ENCODE measurements around the gene MDM1. TPM values are rescaled to one million over a fixed set of nuclear protein-coding genes. Genes with fewer than 3 reads are reported as not detected.

MDM1 gene, protein sequence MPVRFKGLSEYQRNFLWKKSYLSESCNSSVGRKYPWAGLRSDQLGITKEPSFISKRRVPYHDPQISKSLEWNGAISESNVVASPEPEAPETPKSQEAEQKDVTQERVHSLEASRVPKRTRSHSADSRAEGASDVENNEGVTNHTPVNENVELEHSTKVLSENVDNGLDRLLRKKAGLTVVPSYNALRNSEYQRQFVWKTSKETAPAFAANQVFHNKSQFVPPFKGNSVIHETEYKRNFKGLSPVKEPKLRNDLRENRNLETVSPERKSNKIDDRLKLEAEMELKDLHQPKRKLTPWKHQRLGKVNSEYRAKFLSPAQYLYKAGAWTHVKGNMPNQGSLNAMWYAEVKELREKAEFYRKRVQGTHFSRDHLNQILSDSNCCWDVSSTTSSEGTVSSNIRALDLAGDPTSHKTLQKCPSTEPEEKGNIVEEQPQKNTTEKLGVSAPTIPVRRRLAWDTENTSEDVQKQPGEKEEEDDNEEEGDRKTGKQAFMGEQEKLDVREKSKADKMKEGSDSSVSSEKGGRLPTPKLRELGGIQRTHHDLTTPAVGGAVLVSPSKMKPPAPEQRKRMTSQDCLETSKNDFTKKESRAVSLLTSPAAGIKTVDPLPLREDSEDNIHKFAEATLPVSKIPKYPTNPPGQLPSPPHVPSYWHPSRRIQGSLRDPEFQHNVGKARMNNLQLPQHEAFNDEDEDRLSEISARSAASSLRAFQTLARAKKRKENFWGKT
- total RNA-seq = 24.7 TPM

DNA sequence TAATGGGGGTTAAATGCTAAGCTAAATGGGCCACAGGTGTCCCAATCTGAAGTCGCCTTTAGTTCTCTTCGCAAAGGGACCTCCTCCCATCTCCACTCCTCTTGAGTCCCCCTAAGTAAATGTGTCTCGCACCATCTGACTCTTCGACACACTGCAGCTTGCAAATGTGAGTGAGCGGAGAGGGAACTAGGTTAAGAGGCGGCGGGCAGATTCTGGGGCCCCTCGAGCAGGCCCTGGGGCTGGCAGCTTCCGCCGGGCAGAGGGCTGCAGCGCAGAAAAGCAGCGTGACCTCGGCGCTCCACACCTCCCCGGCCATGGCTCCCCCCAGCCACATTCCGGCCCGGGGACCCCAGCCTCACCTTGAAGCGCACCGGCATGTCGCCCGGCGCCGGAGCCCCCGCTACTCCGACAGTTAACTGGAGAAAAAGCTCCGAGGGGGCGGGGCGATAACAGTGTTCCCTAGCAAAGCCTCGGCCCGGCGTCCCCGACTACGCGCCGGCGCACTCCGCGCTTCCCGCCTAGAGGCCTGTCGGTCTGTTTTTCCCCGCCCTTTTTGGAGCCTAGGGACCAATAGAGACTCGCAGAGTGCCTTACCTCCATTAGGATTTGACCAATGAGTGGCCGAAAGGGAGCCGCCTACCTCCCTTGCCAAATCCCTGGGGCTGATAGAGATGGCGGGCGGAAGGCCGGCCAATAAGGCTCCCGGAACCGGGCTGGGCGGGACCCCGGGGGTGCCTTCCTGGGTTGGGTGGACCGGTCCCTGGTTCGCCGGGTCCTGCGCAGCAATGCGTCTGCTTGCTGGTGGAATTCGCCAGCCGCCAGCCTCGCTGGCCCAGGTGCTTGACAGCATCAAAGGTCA, at the start of gene MDM1:
TSS of gene MDM1 (minus strand) at position 494 of the 859 bp plus-strand sequence. CDS start at position 377, 117 bp downstream.
- peak; percentile 97 for DNase-seq (ENCODE audit: low spot score)

DNA sequence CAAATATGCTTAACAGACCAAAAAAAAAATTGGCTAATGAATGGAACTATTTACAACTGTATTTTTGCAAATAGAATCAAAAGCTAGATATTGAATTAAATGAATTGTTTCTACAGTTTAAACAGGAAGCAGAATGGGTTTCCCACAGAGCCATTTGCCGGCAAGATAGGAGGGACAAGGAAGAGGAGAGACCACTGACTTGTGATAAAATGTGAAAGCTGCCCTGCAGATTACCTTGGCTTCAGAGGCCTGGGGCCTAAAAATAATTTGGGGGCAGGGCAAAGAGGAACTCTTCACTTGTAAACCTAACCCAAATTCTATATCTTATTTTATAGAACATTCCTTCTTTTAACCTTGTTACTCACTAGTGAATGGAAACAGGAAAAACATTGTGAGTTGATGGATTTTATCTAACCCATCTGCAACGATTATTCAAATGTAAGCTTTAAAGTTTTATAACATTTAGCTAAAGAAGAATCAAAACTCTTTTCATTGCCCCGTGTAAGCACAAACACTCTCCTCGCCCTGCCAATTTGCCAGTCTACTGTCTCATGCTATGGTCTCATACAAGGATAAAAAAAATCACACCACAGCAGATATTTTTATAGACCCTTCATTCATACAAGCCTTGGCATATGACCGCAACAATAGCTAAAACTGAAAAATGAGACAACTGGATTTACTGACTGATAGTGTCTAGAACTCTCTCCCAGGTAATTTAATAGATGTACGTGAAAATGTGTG, 49.5 kb upstream of the MDM1 start:
- DNase-seq (ENCODE audit: low spot score) = no peak

DNA sequence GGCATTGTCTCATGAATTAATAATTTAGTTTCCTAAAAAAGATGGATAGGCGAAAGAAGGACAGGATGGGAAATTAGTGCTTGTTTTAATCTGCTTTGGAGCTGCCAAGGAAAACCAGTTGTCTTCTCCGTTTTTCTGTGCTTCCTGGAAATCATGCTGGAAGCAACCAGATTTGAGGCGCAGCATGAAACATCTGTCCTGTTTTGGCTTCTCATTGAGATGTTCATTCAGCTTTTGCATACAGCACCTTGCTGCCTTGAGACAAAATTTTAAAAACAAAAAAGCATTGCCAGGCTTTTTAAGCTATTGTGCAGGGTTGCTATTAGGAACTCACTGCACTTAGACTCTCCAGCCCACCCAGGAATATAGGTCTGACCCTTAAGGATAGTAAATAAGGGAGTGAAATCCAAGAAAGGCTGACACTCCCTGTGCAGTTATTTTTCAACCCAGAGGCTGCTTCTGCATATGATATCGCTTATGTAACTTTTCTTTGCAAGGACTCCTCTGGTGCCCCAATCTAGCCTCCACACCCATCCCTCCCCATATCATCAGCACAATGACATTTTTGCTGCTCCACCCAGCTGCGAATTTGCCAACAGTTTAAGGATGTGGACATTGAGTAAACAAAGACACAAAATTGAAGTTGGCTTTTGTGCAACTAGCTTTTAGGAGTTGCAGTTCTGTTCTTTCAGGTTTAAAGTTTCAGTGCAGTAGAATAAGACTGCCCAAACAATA, 46.9 kb upstream of the MDM1 start:
- DNase-seq (ENCODE audit: low spot score) = peak; percentile 54

GRCh38 chr12:68377881-68378280, 45.7 kb upstream of the MDM1 start:
- no peak for DNase-seq (ENCODE audit: low spot score)

DNA sequence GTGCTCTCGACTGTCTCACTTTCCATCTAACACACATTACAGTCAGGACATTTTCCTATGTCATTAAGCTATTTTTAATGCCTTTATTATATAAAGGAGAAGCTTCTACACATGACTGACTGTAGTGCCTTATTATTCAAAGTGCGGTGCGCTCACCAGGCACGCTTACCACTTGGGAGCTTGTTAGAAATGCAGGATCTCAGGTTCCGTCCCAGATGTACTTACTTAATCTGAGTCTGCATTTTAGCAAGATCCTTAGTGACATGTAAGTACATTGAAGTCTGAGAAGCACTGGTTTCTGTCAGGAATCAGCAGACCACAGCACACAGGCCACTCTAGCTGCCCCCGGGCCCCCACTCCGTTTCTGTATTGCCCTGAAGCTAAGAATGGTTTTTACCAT, 44.7 kb upstream of the MDM1 start:
- DNase-seq (ENCODE audit: low spot score) = no peak

- no peak for DNase-seq (ENCODE audit: low spot score)
These were observed 43.9 kb upstream of the MDM1 start for GRCh38 chr12:68375756-68376695.

GRCh38 chr12:68374307-68374982, 42.3 kb upstream of the MDM1 start:
- no peak for DNase-seq (ENCODE audit: low spot score)

- DNase-seq (ENCODE audit: low spot score) = no peak
These were observed 38.5 kb upstream of the MDM1 start for GRCh38 chr12:68370667-68371066.

- no peak for DNase-seq (ENCODE audit: low spot score)
These were observed 37.9 kb upstream of the MDM1 start for GRCh38 chr12:68370006-68370590.

DNA sequence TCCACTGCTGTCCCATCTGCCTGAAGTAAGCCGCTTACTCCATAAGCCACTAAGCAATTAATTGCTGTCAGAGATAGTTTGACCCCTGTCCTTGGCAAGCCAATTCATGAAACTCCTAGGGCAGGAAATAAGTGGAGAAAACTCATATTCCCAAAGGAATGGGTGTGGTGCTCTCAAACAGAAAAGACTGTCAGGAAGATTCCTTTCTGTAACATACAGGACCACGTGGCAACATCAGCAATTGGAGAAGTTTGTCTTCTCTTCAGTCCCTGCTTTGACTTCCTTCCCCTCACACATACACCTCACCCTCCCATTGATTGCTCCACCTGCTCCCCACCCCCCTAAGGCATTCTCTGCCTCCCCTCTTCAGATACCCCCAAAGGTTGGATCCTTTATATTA, 36.2 kb upstream of the MDM1 start:
- no peak for DNase-seq (ENCODE audit: low spot score)

GRCh38 chr12:68367903-68368302, 35.7 kb upstream of the MDM1 start:
- no peak for DNase-seq (ENCODE audit: low spot score)

- DNase-seq (ENCODE audit: low spot score) = no peak
These were observed 35.0 kb upstream of the MDM1 start for GRCh38 chr12:68367116-68367515.

DNA sequence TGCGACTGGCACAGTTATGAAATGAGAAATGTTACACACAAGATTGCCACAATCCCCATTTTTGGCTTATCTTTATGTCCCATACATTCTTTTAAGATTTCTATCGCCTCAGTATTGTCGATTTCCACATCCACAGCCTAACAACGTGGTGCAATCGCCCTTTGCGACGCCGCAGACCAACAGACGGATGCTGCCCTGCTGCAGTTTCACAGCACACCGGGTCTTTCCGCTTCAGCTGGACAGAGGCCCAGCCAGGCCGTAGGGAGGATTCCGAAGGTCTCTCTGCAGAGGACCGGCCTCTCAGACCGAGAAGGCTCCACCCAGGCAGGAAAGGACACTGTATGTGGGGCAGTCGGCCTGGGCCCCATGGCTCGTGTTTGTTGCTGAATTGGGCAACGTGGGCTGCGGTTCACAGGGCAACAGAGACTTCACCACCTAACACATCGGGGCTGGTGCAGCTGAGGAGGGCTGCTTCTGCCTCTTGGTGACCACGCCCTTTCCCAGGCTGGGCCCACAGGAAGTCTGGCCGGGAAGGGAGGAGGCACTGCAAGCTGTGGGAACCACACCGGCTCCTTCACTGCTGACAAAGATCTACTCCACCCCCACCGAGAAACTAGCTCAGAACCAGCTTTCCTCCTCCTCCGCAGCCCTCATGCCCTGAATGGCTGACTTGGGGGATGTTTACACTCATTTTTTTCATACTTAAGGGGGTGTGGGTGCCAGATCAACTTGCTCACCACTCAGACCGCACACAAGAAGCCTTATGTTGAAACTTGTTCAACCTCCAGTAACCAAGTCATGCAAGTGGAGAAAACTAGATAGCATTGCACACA, 32.9 kb upstream of the MDM1 start:
- peak; percentile 94 for DNase-seq (ENCODE audit: low spot score)

- no peak for DNase-seq (ENCODE audit: low spot score)
These were observed 32.2 kb upstream of the MDM1 start for GRCh38 chr12:68364328-68364727.

DNA sequence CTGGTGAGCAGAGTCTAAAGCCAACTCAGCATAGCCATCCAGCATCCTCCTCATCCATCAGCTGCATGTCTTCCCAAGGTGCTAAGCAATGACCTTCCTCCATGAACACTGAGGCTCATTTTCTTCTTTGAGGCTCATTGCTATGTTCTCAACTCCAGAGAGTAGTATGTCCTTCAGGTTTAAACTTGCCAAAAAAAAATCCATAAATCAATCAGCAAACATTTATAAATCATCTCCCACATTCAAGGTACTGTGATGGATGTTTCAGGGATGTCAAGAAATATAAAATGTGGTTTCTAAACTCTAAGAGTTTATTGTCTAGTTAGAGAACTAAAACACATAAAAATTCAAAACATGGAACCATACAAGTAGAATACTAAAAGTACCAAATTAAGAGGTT, 29.8 kb upstream of the MDM1 start:
- DNase-seq (ENCODE audit: low spot score) = no peak

GRCh38 chr12:68359674-68360073, 27.5 kb upstream of the MDM1 start:
- DNase-seq (ENCODE audit: low spot score) = no peak

All from ureter (tissue), 1 donor.